ENCODE measurements around the gene TSC1.

TSC1 gene

GRCh38 chr9:132861666-132862065 lies 82.8 kb downstream of the TSC1 start:
- no peak overlapping the region for H3K4me3 ChIP-seq (ENCODE audit: low read length)
- no peak for TF ChIP-seq ZNF274 (IDR thresholded peaks at IDR 0.05; ENCODE audit: low read depth, low read length)

GRCh38 chr9:132858751-132859150 lies 85.7 kb downstream of the TSC1 start:
- TF ChIP-seq ZNF274 (IDR thresholded peaks at IDR 0.05; ENCODE audit: low read depth, low read length) = no peak
- no peak overlapping the region for H3K4me3 ChIP-seq (ENCODE audit: low read length)

GRCh38 chr9:132857616-132858342 lies 86.6 kb downstream of the TSC1 start:
- TF ChIP-seq ZNF274 (IDR thresholded peaks at IDR 0.05; ENCODE audit: low read depth, low read length) = no peak
- no peak overlapping the region for H3K4me3 ChIP-seq (ENCODE audit: low read length)

- no peak for TF ChIP-seq ZNF274 (IDR thresholded peaks at IDR 0.05; ENCODE audit: low read depth, low read length)
- no peak overlapping the region for H3K4me3 ChIP-seq (ENCODE audit: low read length)
Observed at GRCh38 chr9:132857031-132857430, 87.4 kb downstream of the TSC1 start.

GRCh38 chr9:132855904-132856303 lies 88.5 kb downstream of the TSC1 start:
- no peak overlapping the region for H3K4me3 ChIP-seq (ENCODE audit: low read length)
- TF ChIP-seq ZNF274 (IDR thresholded peaks at IDR 0.05; ENCODE audit: low read depth, low read length) = no peak

- TF ChIP-seq ZNF274 (IDR thresholded peaks at IDR 0.05; ENCODE audit: low read depth, low read length) = no peak
- H3K4me3 ChIP-seq (ENCODE audit: low read length) = no peak overlapping the region
Observed at GRCh38 chr9:132854832-132855231, 89.6 kb downstream of the TSC1 start.

- TF ChIP-seq ZNF274 (IDR thresholded peaks at IDR 0.05; ENCODE audit: low read depth, low read length) = no peak
Observed at GRCh38 chr9:132853482-132853881, 90.9 kb downstream of the TSC1 start.

GRCh38 chr9:132849185-132849706 lies 95.2 kb downstream of the TSC1 start:
- no peak for TF ChIP-seq ZNF274 (IDR thresholded peaks at IDR 0.05; ENCODE audit: low read depth, low read length)
- H3K4me3 ChIP-seq (ENCODE audit: low read length) = no peak overlapping the region

More at GRCh38 chr9:132853482-132853881, 90.9 kb downstream of the TSC1 start:
- no peak overlapping the region for H3K4me3 ChIP-seq (ENCODE audit: low read length)

- H3K4me3 ChIP-seq (ENCODE audit: low read length) = no peak overlapping the region
- TF ChIP-seq ZNF274 (IDR thresholded peaks at IDR 0.05; ENCODE audit: low read depth, low read length) = no peak
Observed at GRCh38 chr9:132846918-132847515, 97.4 kb downstream of the TSC1 start.

GRCh38 chr9:132846109-132846917 lies 98.1 kb downstream of the TSC1 start:
- H3K4me3 ChIP-seq (ENCODE audit: low read length) = no peak overlapping the region
- no peak for TF ChIP-seq ZNF274 (IDR thresholded peaks at IDR 0.05; ENCODE audit: low read depth, low read length)

- no peak for TF ChIP-seq ZNF274 (IDR thresholded peaks at IDR 0.05; ENCODE audit: low read depth, low read length)
- no peak overlapping the region for H3K4me3 ChIP-seq (ENCODE audit: low read length)
Observed at GRCh38 chr9:132842124-132843044, 102.0 kb downstream of the TSC1 start.
